AG04450 (cell line): ENCODE data around the gene PPME1. TPM values are rescaled to one million over a fixed set of nuclear protein-coding genes. Genes with fewer than 3 reads are reported as not detected.
A peak's percentile ranks its signal among the peaks of the same experiment; 100 is the strongest.

Source experiments
- CTCF ChIA-PET: fragments of 300-600, 350-600 bp; formaldehyde crosslinking; extraction: SDS; loops from one replicate; lab custom pipeline; 2022; ENCODE audit warnings: antibody characterized with exemption, inconsistent platforms; lab: Charles Lee
- POLR2A ChIA-PET: fragments of 350-600 bp; formaldehyde crosslinking; extraction: SDS; loops from one replicate; lab custom pipeline; 2021; ENCODE audit warnings: antibody characterized with exemption, inconsistent platforms; lab: Yijun Ruan, JAX
- DNase-seq: peaks from one replicate; pipeline ENCODE4 v3.0.0-alpha.2; 2011; ENCODE audit warnings: low read depth, low spot score
- H3K27ac ChIP-seq: one replicate; pipeline ENCODE4 v1.5.1; 2012; ENCODE audit warnings: low read depth, low read length, control low read depth
- H3K27me3 ChIP-seq: one replicate; pipeline ENCODE4 v1.6.0; 2012; ENCODE audit warnings: low read length; ENCODE audit not compliant: control insufficient read depth, insufficient read depth
- H3K4me3 ChIP-seq: 2 replicates; pipeline ENCODE4 v1.5.1; 2011; ENCODE audit warnings: mild to moderate bottlenecking, low read depth, low read length, control low read depth
- H3K9me3 ChIP-seq: 2 replicates; pipeline ENCODE4 v1.5.1; 2012; ENCODE audit warnings: low read length; ENCODE audit not compliant: control insufficient read depth, insufficient read depth
- CTCF ChIP-seq: IDR thresholded peaks from 2 replicates; pipeline ENCODE4 v1.5.1; 2011; ENCODE audit warnings: low read depth, low read length, control low read depth, inconsistent platforms
- polyA plus RNA-seq: library from polyadenylated mRNA; depleted of rRNA; stranded (reverse); fragments of >200 nt; gene quantifications from 2 replicates; pipeline ENCODE4 v1.2.3, GENCODE V29; 2011

PPME1 gene
- polyA plus RNA-seq, 1 experiment, result 59.6 TPM

DNA sequence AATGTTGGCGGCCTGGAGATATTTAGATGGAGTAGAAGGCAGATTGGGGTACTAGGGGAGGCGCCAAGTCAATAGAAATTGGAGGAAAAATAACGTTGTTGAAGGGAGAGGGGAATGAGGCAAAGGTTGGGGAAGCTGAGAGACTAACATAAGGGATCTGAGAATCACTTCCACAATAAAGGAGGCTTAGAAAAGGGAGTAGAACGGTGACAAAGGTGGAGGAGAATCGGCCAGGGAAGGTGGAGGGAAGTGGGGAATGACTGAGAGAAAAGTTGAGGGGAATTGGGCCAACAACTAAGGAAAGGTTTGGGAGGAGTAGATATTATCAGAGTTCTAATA, 510 bp downstream of the PPME1 start:
- no peaks in the 10 kb centered on the region for H3K27me3 ChIP-seq
- no peak for DNase-seq
- H3K27ac ChIP-seq, result peak overlapping the region; percentile 76
- ChIA-PET CTCF (interaction anchor here (0.6 to 1.8 kb wide), 5 partner anchors 9 to 208 kb away, joined by 3 to 5 read pairs (median 4); no protein-coding TSS in a partner anchor), POLR2A (interaction anchor here (0.6 to 1.6 kb wide), 7 partner anchors 13 to 384 kb away, joined by 3 to 6 read pairs (median 3); partner anchors contain the start of gene MRPL48)
- TF ChIP-seq CTCF, result no peak
- H3K9me3 ChIP-seq, result no peaks in the 10 kb centered on the region
- H3K4me3 ChIP-seq, result peak overlapping the region; percentile 89

- Histone ChIP-seq H3K4me3 (peak overlapping the region; percentile 89), H3K9me3 (no peaks in the 10 kb centered on the region), H3K27me3 (no peaks in the 10 kb centered on the region), H3K27ac (no peak overlapping the region)
- POLR2A ChIA-PET, result interaction anchor here (0.6 kb wide), 1 partner anchor 13 kb away, joined by 3 read pairs; no protein-coding TSS in a partner anchor
- TF ChIP-seq CTCF, result no peak
- CTCF ChIA-PET, result interaction anchor here (1.3 to 1.4 kb wide), 2 partner anchors 10 to 208 kb away, joined by 4 read pairs; no protein-coding TSS in a partner anchor
- no peak for DNase-seq
These were observed 908 bp downstream of the PPME1 start for GRCh38 chr11:74171997-74172396.

GRCh38 chr11:74175920-74176319, 4.8 kb downstream of the PPME1 start:
- POLR2A ChIA-PET, result no interaction called here
- no peak overlapping the region for H3K27ac ChIP-seq
- DNase-seq, result no peak
- CTCF ChIA-PET, result interaction anchor here (0.6 kb wide), 1 partner anchor 597 kb away, joined by 7 read pairs; no protein-coding TSS in a partner anchor
- no peak for TF ChIP-seq CTCF
- H3K9me3 ChIP-seq, result no peaks in the 10 kb centered on the region
- H3K4me3 ChIP-seq, result no peak overlapping the region
- H3K27me3 ChIP-seq, result no peaks in the 10 kb centered on the region

GRCh38 chr11:74179234-74180052, 8.4 kb downstream of the PPME1 start:
- Histone ChIP-seq H3K27ac (no peak overlapping the region), H3K9me3 (no peaks in the 10 kb centered on the region), H3K27me3 (no peaks in the 10 kb centered on the region), H3K4me3 (no peak overlapping the region)
- CTCF ChIA-PET, result no interaction called here
- no peak for TF ChIP-seq CTCF
- POLR2A ChIA-PET, result no interaction called here
- no peak for DNase-seq

- TF ChIP-seq CTCF, result no peak
- Histone ChIP-seq H3K9me3 (no peaks in the 10 kb centered on the region), H3K27ac (no peak overlapping the region), H3K27me3 (no peaks in the 10 kb centered on the region), H3K4me3 (no peak overlapping the region)
- POLR2A ChIA-PET, result interaction anchor here (0.6 kb wide), 1 partner anchor 216 kb away, joined by 3 read pairs; no protein-coding TSS in a partner anchor
- no peak for DNase-seq
- CTCF ChIA-PET, result no interaction called here
These were observed 11.5 kb downstream of the PPME1 start for GRCh38 chr11:74182635-74183034.
